H9 (cell line): ENCODE data around the gene ZNF878. TPM values are rescaled to one million over a fixed set of nuclear protein-coding genes. Genes with fewer than 3 reads are reported as not detected.

Experiments used
- DNase-seq: peaks from one replicate; pipeline ENCODE4 v3.0.0-alpha.2; 2017
- H2AFZ ChIP-seq: one replicate; pipeline ENCODE4 v1.6.1; 2013; ENCODE audit warnings: mild to moderate bottlenecking, low read length, control low read depth, moderate library complexity
- H2AK5ac ChIP-seq: 2 replicates; pipeline ENCODE4 v1.6.1; 2013; ENCODE audit warnings: low read length, control low read depth, mixed read lengths; ENCODE audit not compliant: insufficient read length
- H2BK120ac ChIP-seq: one replicate; pipeline ENCODE4 v1.6.1; 2013; ENCODE audit warnings: low read depth, mild to moderate bottlenecking, low read length, control low read depth, inconsistent platforms; ENCODE audit not compliant: poor library complexity, severe bottlenecking
- H2BK12ac ChIP-seq: 2 replicates; pipeline ENCODE4 v1.6.1; 2013; ENCODE audit warnings: low read length, control low read depth, mixed read lengths, low read depth; ENCODE audit not compliant: insufficient read length
- H2BK15ac ChIP-seq: 2 replicates; pipeline ENCODE4 v1.6.1; 2013; ENCODE audit warnings: low read depth, low read length, control low read depth
- H2BK20ac ChIP-seq: one replicate; pipeline ENCODE4 v1.6.1; 2013; ENCODE audit warnings: low read depth, mild to moderate bottlenecking, low read length, control low read depth, inconsistent platforms; ENCODE audit not compliant: poor library complexity, severe bottlenecking
- H2BK5ac ChIP-seq: 2 replicates; pipeline ENCODE4 v1.6.1; 2013; ENCODE audit warnings: low read length, control low read depth, mixed read lengths; ENCODE audit not compliant: insufficient read length
- H3K14ac ChIP-seq: 2 replicates; pipeline ENCODE4 v1.6.1; 2013; ENCODE audit warnings: low read length, control low read depth; ENCODE audit not compliant: insufficient read depth
- H3K18ac ChIP-seq: 2 replicates; pipeline ENCODE4 v1.6.1; 2013; ENCODE audit warnings: low read depth, mild to moderate bottlenecking, mixed read lengths, low read length, control low read depth; ENCODE audit not compliant: insufficient read length
- H3K23ac ChIP-seq: 2 replicates; pipeline ENCODE4 v1.6.1; 2013; ENCODE audit warnings: low read length, control low read depth, mixed read lengths, low read depth; ENCODE audit not compliant: insufficient read length
- H3K23me2 ChIP-seq: 2 replicates; pipeline ENCODE4 v1.6.1; 2013; ENCODE audit warnings: low read depth, mild to moderate bottlenecking, mixed read lengths, low read length, control low read depth; ENCODE audit not compliant: insufficient read length, poor library complexity, severe bottlenecking
- H3K27ac ChIP-seq: 2 replicates; pipeline ENCODE4 v1.5.1; 2013; ENCODE audit warnings: low read length, control low read depth, mixed read lengths, low read depth; ENCODE audit not compliant: insufficient read length
- H3K27me3 ChIP-seq: 2 replicates; pipeline ENCODE4 v1.6.1; 2013; ENCODE audit warnings: low read length, control low read depth, inconsistent platforms; ENCODE audit not compliant: insufficient read depth
- H3K4ac ChIP-seq: 2 replicates; pipeline ENCODE4 v1.6.1; 2013; ENCODE audit warnings: low read depth, mild to moderate bottlenecking, control low read depth, inconsistent platforms, low read length, moderate library complexity
- H3K4me1 ChIP-seq: 2 replicates; pipeline ENCODE4 v1.6.1; 2013; ENCODE audit warnings: low read length, control low read depth, inconsistent platforms; ENCODE audit not compliant: insufficient read depth
- H3K4me2 ChIP-seq: 2 replicates; pipeline ENCODE4 v1.6.1; 2013; ENCODE audit warnings: low read length, control low read depth, mixed read lengths; ENCODE audit not compliant: insufficient read length, insufficient read depth
- H3K56ac ChIP-seq: 2 replicates; pipeline ENCODE4 v1.6.1; 2013; ENCODE audit warnings: low read depth, mild to moderate bottlenecking, mixed read lengths, low read length, control low read depth; ENCODE audit not compliant: insufficient read length
- H3K79me1 ChIP-seq: 2 replicates; pipeline ENCODE4 v1.6.1; 2013; ENCODE audit warnings: low read depth, mild to moderate bottlenecking, moderate library complexity, low read length, control low read depth, inconsistent platforms; ENCODE audit not compliant: insufficient read depth, poor library complexity, severe bottlenecking
- H3K79me2 ChIP-seq: 2 replicates; pipeline ENCODE4 v1.6.1; 2013; ENCODE audit warnings: low read length, control low read depth, inconsistent platforms; ENCODE audit not compliant: insufficient read depth
- H3K9ac ChIP-seq: 2 replicates; pipeline ENCODE4 v1.6.1; 2013; ENCODE audit warnings: low read length, control low read depth, mixed read lengths; ENCODE audit not compliant: insufficient read length; ENCODE audit errors: extremely low read depth
- H3K9me3 ChIP-seq: one replicate; pipeline ENCODE4 v1.6.1; 2013; ENCODE audit warnings: low read depth, low read length, inconsistent platforms; ENCODE audit not compliant: control insufficient read depth
- H3T11ph ChIP-seq: one replicate; pipeline ENCODE4 v1.6.1; 2013; ENCODE audit warnings: mild to moderate bottlenecking, low read length, control low read depth, inconsistent platforms
- H4K20me1 ChIP-seq: one replicate; pipeline ENCODE4 v1.6.1; 2013; ENCODE audit not compliant: control insufficient read depth, insufficient read length, insufficient read depth
- H4K5ac ChIP-seq: 2 replicates; pipeline ENCODE4 v1.6.1; 2013; ENCODE audit warnings: low read depth, mild to moderate bottlenecking, mixed read lengths, low read length, control low read depth; ENCODE audit not compliant: insufficient read length
- H4K8ac ChIP-seq: replicated peaks from 2 replicates; pipeline ENCODE4 v1.6.1; 2013; ENCODE audit warnings: low read length, control low read depth, mixed read lengths, low read depth; ENCODE audit not compliant: insufficient read length
- H4K91ac ChIP-seq: 2 replicates; pipeline ENCODE4 v1.6.1; 2013; ENCODE audit warnings: low read depth, mild to moderate bottlenecking, moderate library complexity, mixed read lengths, low read length, control low read depth; ENCODE audit not compliant: insufficient read length
- H3K27ac Mint-ChIP-seq, 3 experiments: 2 replicates in 2 of 3; 3 replicates in 1 of 3; pipeline ENCODE4 v1.8.0; 2020 to 2021; ENCODE audit warnings: mixed read lengths in 3 of 3, mild to moderate bottlenecking in 1 of 3, moderate library complexity in 1 of 3
- H3K27me3 Mint-ChIP-seq: 2 replicates; pipeline ENCODE4 v1.8.0; 2021; ENCODE audit warnings: low read depth, mild to moderate bottlenecking, moderate library complexity, mixed read lengths
- H3K36me3 Mint-ChIP-seq, 3 experiments: 2 replicates in 2 of 3; 3 replicates in 1 of 3; pipeline ENCODE4 v1.8.0; 2020 to 2021; ENCODE audit warnings: low read depth in 3 of 3, mixed read lengths in 3 of 3; ENCODE audit not compliant: insufficient read depth in 1 of 3
- H3K4me1 Mint-ChIP-seq, 2 experiments: 2 replicates each; pipeline ENCODE4 v1.8.0; 2020; ENCODE audit warnings: mixed read lengths in 2 of 2
- H3K4me3 Mint-ChIP-seq, 2 experiments: 2 replicates in 1 of 2; 3 replicates in 1 of 2; pipeline ENCODE4 v1.8.0; 2020 to 2021; ENCODE audit warnings: mild to moderate bottlenecking in 2 of 2, mixed read lengths in 2 of 2, moderate library complexity in 1 of 2
- H3K9me3 Mint-ChIP-seq, 2 experiments: 2 replicates in 1 of 2; 3 replicates in 1 of 2; pipeline ENCODE4 v1.8.0; 2020; ENCODE audit warnings: mild to moderate bottlenecking in 2 of 2, mixed read lengths in 2 of 2, moderate library complexity in 1 of 2
- CTCF ChIP-seq: fragments of 200-600 bp; sonication (generic); conservative IDR thresholded peaks from 3 replicates; pipeline ENCODE4 v1.8.0; 2021; ENCODE audit warnings: antibody characterized with exemption, mild to moderate bottlenecking
- total RNA-seq: library from RNA; stranded (reverse); gene quantifications from 2 replicates; pipeline ENCODE4 v1.2.1, GENCODE V29; 2021

Gene ZNF878
- total RNA-seq, 1 experiment from 2014 or later, result 5.4 TPM

GRCh38 chr19:12042893-12043292 lies 9.9 kb downstream of the ZNF878 start:
- Mint-ChIP-seq H3K4me3 (no peak overlapping the region), H3K27me3 (peaks cover 1% of the 10 kb centered on the region), H3K4me1 (no peaks in the 10 kb centered on the region), H3K9me3 (peaks cover 67 to 71% of the 10 kb centered on the region in 2 experiments), H3K27ac (no peak overlapping the region), H3K36me3 (peaks cover 62 to 63% (median 63%) of the 10 kb centered on the region in 3 experiments)
- Histone ChIP-seq H3T11ph (no peak overlapping the region), H3K14ac (no peak overlapping the region), H4K5ac (no peak overlapping the region), H4K91ac (no peak overlapping the region), H3K23me2 (no peaks in the 10 kb centered on the region), H4K8ac (no peak overlapping the region), H3K79me1 (peaks cover 6% of the 10 kb centered on the region), H3K9ac (no peak overlapping the region), H2AK5ac (no peak overlapping the region), H3K9me3 (peaks cover 59% of the 10 kb centered on the region), H3K56ac (no peak overlapping the region), H3K27ac (no peak overlapping the region), H3K79me2 (no peaks in the 10 kb centered on the region; the same call in 1 of the 2 replicates), H4K20me1 (no peaks in the 10 kb centered on the region), H3K23ac (no peak overlapping the region), H2BK12ac (no peak overlapping the region), H2BK120ac (no peak overlapping the region), H3K27me3 (no peaks in the 10 kb centered on the region), H2BK20ac (no peak overlapping the region), H2AFZ (no peak overlapping the region), H2BK5ac (no peak overlapping the region), H3K4ac (no peak overlapping the region), H2BK15ac (no peak overlapping the region), H3K18ac (no peak overlapping the region), H3K4me1 (no peaks in the 10 kb centered on the region), H3K4me2 (no peak overlapping the region)
- no peak for TF ChIP-seq CTCF
- no peak for DNase-seq
